SK-N-SH (cell line): ENCODE results near the gene C17orf50.
"Not testable (repeated sequence)": the region's sequence is repeated elsewhere in the genome, so short reads cannot be mapped to it uniquely, and the experiment has no call there.

Experiments
- CTCF ChIP-seq: fragments of 200-600 bp; sonication (generic); IDR thresholded peaks from 2 replicates; pipeline ENCODE4 v1.6.1; 2017; ENCODE audit warnings: antibody characterized with exemption, mild to moderate bottlenecking, moderate library complexity
- FOSL2 ChIP-seq: IDR thresholded peaks from 2 replicates; pipeline ENCODE4 v1.4.0; 2012; ENCODE audit warnings: low read depth, mild to moderate bottlenecking, moderate library complexity, borderline replicate concordance
- GATA2 ChIP-seq: sonication (generic); formaldehyde crosslinking; IDR thresholded peaks from 2 replicates; pipeline ENCODE4 v1.5.0; 2020; ENCODE audit warnings: mild to moderate bottlenecking, missing genetic modification reagents
- MAX ChIP-seq: IDR thresholded peaks from 2 replicates; pipeline ENCODE4 v1.4.0; 2012; ENCODE audit warnings: low read depth
- MXI1 ChIP-seq: IDR thresholded peaks from 2 replicates; pipeline ENCODE4 v1.6.1; 2012; ENCODE audit warnings: mild to moderate bottlenecking, low read depth, low read length, improper control_type of control experiment
- POLR2AphosphoS5 ChIP-seq: IDR thresholded peaks from 2 replicates; pipeline ENCODE4 v1.6.1; 2012; ENCODE audit warnings: low read depth, low read length
- RAD21 ChIP-seq: IDR thresholded peaks from 2 replicates; pipeline ENCODE4 v1.6.1; 2012; ENCODE audit warnings: mild to moderate bottlenecking, low read length
- RXRA ChIP-seq: IDR thresholded peaks from 2 replicates; pipeline ENCODE4 v1.4.0; 2012; ENCODE audit warnings: low read depth, mild to moderate bottlenecking, borderline replicate concordance
- SIN3A ChIP-seq: IDR thresholded peaks from 2 replicates; pipeline ENCODE4 v1.6.1; 2012; ENCODE audit warnings: low read depth, mild to moderate bottlenecking, low read length, moderate library complexity, borderline replicate concordance
- TAF1 ChIP-seq: IDR thresholded peaks from 2 replicates; pipeline ENCODE4 v1.6.1; 2012; ENCODE audit warnings: low read depth, mild to moderate bottlenecking, low read length, moderate library complexity, borderline replicate concordance
- TCF12 ChIP-seq: IDR thresholded peaks from 2 replicates; pipeline ENCODE4 v1.4.0; 2012
- YY1 ChIP-seq: IDR thresholded peaks from 2 replicates; pipeline ENCODE4 v1.4.0; 2012; ENCODE audit warnings: low read depth, mild to moderate bottlenecking
- TF ChIP-seq, protein P1 (sequence below): IDR thresholded peaks from 2 replicates; pipeline ENCODE4 v1.6.1; 2012; ENCODE audit warnings: mild to moderate bottlenecking, low read depth, low read length, moderate library complexity

DNA sequence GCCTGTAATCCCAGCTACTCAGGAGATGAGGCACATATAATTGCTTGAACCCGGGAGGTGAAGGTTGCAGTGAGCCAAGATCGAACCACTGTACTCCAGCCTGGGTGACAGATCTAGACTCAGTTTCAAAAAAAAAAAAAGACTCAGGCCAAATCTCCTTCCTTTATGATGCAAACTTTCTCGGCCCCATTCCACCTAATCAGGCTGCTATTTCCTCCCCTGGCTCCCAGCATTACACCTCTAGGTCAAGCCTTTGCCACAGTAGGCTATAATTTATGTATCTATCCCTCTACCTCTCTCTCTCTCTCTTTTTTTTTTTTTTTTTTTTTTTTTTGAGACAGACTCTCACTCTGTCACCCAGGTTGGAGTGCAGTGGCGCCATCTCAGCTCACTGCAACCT is 9.1 kb upstream of the C17orf50 start:
- not testable (repeated sequence) for TF ChIP-seq CTCF; MXI1; YY1; GATA2 (CRISPR knock-in tag); TCF12; MAX; RXRA; TAF1; SIN3A; FOSL2; RAD21; POLR2AphosphoS5
- TF ChIP-seq, protein P1, sequence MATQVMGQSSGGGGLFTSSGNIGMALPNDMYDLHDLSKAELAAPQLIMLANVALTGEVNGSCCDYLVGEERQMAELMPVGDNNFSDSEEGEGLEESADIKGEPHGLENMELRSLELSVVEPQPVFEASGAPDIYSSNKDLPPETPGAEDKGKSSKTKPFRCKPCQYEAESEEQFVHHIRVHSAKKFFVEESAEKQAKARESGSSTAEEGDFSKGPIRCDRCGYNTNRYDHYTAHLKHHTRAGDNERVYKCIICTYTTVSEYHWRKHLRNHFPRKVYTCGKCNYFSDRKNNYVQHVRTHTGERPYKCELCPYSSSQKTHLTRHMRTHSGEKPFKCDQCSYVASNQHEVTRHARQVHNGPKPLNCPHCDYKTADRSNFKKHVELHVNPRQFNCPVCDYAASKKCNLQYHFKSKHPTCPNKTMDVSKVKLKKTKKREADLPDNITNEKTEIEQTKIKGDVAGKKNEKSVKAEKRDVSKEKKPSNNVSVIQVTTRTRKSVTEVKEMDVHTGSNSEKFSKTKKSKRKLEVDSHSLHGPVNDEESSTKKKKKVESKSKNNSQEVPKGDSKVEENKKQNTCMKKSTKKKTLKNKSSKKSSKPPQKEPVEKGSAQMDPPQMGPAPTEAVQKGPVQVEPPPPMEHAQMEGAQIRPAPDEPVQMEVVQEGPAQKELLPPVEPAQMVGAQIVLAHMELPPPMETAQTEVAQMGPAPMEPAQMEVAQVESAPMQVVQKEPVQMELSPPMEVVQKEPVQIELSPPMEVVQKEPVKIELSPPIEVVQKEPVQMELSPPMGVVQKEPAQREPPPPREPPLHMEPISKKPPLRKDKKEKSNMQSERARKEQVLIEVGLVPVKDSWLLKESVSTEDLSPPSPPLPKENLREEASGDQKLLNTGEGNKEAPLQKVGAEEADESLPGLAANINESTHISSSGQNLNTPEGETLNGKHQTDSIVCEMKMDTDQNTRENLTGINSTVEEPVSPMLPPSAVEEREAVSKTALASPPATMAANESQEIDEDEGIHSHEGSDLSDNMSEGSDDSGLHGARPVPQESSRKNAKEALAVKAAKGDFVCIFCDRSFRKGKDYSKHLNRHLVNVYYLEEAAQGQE: not testable (repeated sequence)
